HG03060 (cell line): Measurements from ENCODE around the gene BRD2.

Experiments
- ATAC-seq: cut with Tn5 transposase; IDR thresholded peaks from one replicate; pipeline ENCODE4 v1.9.1; 2021; ENCODE audit warnings: low read depth, moderate number of reproducible peaks; ENCODE audit not compliant: unreplicated experiment

The BRD2 gene

DNA sequence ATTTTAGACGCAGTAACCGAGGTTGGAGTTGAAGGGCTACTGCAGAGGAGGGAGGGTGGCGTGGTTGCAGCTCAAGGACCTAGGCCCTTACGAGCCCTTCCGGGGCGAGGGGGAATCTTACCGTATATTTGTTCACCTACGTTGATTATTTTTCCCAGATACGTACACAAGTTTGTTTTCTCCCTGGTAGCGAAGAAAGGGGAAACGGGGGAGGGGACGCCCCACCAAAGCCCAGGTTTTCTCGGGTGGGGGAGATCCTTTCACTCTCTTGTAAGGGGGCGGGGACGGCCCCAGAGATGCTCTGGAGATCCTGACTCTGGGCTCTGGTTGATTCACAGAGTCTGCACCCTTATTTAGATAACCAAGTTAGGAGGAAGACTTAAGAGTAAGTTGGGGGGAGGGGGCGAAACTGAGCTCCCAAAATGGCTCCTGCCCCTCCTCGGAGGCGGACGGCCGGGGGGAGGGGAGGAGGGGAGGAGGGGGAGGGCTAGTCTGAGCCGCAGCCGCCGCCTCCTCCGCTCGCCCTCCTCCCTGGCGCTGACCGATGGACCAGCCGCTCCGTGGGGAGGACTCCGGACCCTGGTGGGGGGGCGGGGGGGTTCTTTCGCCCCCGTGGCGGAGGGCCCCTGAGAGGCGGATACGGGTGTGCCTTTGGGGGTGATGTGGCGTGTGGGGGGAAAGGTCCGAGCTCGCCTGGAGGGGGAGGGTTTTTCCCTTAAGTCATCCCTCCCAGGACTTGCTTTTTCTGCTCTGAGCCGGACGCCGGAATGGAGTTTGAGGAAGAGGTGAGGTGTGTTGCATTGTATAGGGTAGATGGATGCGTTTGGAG lies 2.2 kb downstream of the BRD2 start:
- ATAC-seq = no peak

DNA sequence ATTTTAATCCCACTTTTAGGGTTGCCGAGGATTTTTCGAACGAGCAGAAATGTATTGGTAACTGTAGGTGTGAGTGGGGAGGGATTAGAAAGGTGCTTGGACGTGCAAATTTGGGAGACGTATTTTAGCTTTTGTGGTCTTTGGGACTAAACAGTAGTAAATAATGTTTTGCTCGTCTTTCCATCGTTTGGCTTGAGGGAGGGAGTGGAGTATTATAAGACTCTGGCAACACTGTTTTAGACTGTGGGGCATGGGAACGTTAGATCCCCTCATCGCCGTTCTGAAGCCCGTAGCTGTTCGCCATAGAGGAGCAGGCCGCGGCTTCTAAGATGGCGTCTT lies 2.8 kb downstream of the BRD2 start:
- no peak for ATAC-seq

DNA sequence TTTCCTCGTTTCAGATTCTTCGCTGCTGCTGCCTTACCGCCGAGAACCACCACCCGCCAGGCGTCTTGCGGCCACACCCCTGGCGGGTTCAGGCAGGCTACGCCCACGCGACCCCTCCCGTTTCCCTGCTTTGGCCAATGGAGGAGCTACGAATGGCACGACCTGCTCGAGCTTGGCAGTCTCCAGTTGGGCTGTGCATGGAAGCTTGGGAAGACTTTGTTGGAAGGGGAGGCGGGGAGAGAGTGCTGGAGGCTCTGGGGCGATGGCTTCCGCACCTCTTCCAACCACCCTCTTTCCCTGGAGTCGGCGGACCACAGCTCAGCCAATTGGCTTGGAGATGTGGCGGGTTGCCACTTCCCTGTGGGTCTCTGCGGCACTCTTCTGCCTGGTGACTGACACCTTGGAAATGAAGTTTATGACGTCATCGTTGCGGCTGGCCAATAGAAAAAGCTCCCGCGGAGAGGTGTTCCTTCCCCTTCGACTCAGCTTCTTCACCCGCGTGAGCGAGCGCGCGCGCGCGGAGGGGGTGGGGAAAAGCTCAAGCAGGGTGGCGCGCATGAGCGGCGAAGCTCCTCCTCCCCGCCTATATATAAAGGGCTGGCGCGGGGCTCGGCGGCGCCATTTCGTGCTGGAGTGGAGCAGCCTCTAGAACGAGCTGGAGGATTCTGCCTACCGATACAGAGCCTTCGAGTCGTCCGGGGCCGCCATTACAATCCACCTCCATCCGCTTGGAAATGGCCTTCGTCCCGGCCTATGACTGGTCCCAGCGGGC lies 3.4 kb downstream of the BRD2 start:
- ATAC-seq = peak; percentile 46

DNA sequence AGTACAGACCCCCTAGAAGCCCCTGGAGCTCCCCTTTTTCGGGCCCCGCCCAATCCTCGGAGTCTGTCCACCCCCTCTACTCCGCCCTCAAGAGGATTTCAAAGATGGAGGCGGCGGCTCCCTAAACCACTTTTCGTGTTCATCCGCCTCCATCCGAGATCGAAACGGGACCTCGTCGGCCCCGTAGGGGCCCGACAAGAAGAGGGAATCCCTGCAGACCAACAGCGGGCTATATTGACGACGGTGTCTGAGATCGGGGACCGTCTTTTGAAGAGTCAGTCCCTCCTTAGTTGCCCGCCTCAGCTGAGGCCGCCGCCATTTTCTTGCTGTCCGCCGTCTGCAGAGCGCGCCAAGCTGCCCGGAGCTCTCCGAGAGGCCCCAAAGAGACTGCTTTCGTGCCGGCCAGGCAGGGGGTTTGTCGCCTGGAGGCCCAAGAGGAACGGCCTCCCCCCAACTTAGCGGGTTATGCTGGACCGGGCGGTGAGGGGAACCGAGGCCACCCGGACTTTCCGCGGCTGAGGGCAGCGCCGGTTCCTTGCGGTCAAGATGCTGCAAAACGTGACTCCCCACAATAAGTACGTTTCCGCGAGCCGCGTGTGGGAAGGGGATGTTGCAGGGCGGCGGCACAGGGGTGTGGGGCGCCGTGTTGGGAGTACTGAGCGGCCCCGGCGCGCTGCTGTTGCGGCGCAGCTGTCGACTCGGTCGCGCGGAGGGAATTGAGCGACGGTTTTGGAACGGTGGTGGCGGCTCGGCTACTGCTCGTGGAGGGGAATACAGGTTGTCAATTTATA lies 4.2 kb downstream of the BRD2 start:
- ATAC-seq = no peak

DNA sequence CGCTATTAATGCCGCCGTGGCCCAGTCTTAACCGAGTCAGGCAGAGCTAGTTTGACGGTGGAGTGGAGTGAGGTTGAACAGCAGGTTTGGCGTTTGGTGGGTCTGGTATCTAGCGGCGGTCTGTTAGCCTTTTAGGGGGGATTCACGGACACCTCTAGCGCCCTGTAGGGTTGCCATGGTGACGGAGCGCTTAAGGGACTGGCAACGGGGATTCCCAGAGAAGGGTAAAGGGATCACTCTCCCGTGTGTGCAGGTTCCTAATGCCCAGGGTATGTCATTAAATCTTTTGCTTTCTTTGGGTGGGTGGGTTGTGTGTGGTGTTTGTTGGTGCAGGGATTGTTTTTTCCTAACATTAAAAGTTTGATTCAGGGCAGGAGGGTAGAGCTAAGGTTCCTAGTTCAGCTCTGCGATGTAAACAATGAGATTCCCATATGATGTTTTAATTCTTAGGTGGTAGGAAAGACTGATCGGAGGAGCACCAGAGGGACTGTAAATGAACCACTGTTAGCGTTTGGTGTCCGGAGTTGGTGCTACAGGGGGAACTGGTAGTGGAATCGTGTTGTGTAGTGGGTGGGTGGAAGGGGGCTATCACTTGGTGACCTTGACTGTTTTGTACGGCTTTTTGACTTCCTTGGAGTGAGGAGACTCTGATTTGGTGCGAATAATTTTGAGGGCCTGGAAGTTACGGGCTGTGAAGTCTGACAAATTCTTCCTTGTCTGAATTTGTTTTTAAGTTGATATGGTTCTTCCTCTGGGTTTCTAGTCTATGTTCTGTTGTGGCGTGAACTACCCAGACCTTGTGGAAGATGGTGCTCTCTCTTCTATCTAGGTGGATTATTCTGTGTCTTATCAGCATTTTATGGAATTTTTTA lies 5.0 kb downstream of the BRD2 start:
- no peak for ATAC-seq

DNA sequence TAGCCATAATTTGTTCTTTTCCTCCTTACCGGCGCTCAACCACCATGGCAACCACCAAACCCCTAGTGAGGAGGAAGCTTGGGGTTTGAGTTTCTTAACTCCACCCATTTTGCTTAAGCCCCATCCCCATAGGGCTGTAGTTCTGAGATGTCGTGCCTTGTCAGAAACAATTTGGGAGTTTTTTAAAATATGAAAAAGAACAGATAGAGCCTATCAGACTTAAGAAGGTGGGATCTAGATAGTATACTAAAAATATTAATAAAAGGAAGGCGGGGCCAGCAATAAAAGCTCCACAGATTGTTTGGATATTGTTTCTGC lies 5.6 kb downstream of the BRD2 start:
- no peak for ATAC-seq

DNA sequence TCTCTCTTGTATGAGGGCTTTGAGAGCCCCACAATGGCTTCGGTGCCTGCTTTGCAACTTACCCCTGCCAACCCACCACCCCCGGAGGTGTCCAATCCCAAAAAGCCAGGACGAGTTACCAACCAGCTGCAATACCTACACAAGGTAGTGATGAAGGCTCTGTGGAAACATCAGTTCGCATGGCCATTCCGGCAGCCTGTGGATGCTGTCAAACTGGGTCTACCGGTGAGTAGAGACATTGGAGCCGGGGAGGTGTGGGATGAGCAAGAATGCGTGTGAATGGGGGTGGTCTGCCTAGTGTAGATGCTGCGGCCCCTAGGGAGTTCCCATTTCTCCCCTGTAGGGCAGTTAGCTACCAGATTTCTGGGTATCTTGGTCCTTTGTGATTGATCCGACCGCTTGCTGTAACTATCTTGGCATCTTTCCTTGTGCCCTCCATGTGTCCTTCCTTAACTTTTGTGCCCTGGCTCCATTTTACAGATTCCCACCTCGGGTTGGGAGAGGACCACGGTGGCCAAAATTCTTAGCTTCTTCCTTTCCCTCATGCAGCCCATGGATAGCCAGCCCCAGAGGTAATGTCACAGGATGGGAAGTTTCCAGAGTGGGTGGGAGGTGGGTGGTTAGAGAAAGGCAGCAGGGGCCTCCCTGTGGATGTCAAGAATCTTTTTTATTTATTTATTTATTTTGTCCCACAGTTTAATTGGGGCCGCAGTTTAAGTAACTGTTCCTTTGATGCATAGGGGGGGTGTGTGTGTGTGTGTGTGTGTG lies 6.3 kb downstream of the BRD2 start:
- ATAC-seq = no peak

DNA sequence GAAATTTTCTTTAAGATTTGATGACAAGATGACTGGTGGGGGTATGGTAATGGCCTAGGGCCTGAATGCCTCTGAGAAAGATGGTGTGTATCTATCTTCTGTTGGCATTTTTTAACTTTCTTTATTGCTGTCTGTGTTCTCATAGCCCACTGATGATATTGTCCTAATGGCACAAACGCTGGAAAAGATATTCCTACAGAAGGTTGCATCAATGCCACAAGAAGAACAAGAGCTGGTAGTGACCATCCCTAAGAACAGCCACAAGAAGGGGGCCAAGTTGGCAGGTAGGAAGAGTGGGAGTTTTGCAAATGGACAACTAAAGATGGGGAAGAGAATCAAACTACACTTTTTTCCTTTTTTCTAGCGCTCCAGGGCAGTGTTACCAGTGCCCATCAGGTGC lies 7.5 kb downstream of the BRD2 start:
- ATAC-seq = no peak

DNA sequence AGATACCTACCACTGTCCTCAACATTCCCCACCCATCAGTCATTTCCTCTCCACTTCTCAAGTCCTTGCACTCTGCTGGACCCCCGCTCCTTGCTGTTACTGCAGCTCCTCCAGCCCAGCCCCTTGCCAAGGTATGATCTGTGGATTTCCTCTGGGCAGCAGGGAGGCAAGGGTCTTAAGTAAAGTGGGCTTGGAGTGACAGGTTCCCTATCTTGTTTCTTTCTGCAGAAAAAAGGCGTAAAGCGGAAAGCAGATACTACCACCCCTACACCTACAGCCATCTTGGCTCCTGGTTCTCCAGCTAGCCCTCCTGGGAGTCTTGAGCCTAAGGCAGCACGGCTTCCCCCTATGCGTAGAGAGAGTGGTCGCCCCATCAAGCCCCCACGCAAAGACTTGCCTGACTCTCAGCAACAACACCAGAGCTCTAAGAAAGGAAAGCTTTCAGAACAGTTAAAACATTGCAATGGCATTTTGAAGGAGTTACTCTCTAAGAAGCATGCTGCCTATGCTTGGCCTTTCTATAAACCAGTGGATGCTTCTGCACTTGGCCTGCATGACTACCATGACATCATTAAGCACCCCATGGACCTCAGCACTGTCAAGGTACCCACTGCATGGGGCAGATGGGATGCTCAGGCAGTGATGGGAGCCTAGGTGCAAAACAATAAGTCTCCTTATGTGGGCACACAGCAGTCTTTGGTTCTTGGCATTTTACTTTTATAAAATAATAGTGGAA lies 8.1 kb downstream of the BRD2 start:
- no peak for ATAC-seq

DNA sequence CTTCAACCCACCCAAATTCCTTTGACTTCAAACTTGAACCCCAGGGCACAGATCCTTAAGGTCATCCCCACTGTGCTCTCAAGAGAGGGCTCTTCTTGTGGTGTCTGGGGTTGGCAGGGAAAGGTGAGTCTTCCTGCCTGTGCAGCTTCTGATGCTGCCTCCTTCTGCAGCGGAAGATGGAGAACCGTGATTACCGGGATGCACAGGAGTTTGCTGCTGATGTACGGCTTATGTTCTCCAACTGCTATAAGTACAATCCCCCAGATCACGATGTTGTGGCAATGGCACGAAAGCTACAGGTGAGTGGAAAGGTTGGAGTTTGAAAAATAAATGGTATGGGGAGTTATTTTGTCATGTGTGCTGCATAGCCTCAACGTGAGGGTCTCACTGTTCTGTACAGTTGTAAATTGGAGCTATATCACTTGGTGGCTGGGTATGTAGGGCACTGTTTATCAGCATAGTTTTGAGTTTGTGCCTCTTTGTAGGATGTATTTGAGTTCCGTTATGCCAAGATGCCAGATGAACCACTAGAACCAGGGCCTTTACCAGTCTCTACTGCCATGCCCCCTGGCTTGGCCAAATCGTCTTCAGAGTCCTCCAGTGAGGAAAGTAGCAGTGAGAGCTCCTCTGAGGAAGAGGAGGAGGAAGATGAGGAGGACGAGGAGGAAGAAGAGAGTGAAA lies 9.0 kb downstream of the BRD2 start:
- no peak for ATAC-seq

DNA sequence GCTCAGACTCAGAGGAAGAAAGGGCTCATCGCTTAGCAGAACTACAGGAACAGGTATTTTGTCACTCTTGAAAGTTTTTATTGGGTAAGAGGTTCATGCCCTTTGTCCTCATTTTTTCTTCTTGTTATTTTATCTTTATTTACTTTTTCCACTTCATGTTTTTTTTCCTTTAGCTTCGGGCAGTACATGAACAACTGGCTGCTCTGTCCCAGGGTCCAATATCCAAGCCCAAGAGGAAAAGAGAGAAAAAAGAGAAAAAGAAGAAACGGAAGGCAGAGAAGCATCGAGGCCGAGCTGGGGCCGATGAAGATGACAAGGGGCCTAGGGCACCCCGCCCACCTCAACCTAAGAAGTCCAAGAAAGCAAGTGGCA lies 9.5 kb downstream of the BRD2 start:
- ATAC-seq = no peak

DNA sequence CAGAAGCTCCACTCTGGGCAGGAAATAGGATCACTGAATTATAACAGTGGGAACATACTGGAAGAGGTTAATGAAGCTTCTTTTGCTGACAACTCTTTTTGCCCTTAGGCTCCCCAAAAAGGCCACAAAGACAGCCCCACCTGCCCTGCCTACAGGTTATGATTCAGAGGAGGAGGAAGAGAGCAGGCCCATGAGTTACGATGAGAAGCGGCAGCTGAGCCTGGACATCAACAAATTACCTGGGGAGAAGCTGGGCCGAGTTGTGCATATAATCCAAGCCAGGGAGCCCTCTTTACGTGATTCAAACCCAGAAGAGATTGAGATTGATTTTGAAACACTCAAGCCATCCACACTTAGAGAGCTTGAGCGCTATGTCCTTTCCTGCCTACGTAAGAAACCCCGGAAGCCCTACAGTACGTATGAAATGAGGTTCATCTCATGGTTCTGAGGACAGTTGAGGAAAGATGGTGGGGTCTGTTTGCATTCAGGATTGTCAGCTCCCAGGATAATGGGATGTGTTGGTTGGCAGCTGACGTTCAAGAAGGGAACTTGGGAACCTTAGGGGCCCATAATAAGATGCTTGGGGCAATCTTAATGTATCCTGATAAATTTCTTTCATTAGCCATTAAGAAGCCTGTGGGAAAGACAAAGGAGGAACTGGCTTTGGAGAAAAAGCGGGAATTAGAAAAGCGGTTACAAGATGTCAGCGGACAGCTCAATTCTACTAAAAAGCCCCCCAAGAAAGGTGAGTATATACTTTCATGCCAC lies 11.5 kb downstream of the BRD2 start:
- ATAC-seq = no peak

DNA sequence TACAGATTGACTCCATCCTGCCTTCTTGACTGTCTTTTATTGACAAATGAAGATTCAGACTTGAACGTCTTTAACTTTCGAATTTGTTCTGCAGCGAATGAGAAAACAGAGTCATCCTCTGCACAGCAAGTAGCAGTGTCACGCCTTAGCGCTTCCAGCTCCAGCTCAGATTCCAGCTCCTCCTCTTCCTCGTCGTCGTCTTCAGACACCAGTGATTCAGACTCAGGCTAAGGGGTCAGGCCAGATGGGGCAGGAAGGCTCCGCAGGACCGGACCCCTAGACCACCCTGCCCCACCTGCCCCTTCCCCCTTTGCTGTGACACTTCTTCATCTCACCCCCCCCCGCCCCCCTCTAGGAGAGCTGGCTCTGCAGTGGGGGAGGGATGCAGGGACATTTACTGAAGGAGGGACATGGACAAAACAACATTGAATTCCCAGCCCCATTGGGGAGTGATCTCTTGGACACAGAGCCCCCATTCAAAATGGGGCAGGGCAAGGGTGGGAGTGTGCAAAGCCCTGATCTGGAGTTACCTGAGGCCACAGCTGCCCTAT lies 12.2 kb downstream of the BRD2 start:
- ATAC-seq = no peak

DNA sequence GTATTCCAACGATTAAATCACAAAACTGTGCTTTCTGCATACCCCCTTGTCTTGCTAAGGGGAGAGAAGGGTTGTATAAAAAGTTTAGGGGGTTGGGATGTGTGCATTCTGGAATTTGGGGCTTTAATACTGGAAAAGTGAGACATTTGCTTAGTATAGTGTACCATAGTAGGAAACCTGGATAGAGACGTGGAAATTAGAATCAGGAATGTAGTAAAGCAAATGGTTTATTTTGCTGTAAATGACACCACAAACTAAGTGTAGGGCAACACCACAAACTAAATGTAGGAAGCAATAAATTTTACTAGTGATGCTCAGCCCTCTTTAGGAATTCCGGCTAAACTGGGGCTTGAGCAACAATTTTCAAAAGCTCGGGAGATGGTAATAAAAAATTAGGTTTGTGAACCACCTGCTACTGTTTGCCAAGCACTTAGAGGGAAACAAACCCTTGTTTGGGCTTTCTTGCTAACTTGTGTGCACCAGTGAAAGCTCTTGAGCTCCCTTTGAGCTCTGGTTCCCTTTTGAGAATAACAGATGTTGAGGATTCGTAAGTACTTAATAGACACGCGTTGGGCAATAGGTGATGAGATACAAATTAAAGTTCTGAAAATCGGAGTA lies 13.8 kb downstream of the BRD2 start:
- no peak for ATAC-seq

DNA sequence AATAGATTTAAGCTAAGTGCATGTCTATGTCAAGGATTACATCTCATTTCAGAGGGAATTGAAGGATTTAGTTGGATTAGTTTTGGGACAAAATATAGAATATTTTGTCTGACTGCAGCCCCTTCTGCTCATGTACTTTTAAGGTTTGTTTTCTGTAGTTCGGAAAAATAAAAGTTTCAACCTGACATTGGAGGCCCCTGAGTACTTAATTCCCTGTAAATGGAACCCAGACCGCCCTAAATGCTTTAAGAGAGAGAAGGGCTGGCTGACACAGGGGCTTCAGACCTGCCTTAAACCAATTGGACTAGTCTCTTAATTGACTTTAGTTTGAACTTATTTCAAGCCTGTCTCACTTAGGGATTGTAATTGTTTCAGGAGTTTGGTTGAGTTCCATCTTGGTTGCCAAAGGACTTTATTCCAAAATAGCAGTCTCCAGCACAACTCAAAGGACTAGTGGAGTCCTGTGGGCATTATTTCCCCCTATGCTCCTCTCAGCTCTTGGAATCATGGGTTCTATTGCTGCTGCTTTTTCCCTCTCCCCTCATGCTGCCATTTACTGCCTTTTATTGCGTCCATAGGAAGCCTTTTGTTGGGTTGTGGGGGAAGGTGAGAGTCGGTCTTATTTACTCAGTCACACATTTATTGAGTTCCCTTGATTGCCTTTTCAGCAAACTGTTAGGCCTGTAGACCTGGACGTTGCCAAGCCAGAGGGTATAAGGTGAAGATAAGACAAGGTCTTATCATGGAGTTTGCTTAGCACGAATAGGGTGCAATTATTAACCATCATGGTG lies 14.5 kb downstream of the BRD2 start:
- ATAC-seq = no peak

DNA sequence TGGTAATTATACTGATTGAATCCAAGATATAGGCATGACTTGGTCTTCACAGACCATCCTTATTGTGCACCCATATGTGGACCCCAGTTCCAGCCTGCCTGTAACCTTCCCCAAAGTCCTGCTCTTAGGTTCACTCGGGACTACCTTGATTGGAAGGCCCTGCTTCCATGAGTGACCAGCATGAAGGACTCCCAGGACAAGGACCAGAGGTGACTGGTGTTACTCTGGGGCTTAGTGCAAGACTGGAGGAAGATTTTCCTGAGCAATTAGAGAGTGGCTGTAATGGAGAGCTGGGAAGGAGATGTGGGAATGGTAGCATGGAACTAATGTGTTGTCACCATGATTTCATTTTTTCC lies 15.1 kb downstream of the BRD2 start:
- no peak for ATAC-seq
